Measurements from ENCODE around the gene NOS3.
A peak's percentile ranks its signal among the peaks of the same experiment; 100 is the strongest.

The NOS3 gene

DNA sequence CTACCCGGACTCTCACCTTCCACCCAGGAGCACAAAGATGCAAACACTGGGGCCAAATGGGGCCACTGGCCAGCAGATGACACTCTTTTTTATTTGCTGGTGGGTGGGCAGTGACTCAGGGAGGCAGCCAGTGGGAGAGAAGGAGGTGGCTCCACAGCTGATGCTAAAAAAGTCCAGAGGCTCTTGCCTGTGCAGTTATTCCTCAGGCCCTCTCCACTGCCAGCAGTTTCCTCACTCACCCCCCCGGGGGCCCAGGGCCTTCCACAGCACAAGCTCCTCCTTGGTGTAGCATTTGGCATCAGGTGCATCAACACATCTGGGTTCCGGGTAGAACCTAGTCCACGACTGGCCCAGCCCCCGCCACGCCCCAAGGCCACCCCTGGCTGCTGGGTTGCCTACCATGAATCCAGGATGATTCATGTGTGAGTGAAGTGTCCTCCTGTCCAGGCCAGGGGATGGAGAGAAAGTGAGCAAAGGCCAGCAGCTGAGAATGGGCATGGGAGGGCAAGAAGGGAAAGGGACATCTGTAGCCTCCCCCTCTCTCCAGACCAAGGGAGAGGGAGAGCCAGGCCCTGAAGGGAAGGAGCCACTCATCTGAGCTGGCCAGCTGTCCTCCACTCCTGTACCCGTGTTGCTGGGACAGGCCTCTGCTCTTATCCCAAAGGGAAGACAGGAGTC, 11.0 kb upstream of the NOS3 start:
- no peak for DNase-seq (ENCODE audit: low read depth)

DNA sequence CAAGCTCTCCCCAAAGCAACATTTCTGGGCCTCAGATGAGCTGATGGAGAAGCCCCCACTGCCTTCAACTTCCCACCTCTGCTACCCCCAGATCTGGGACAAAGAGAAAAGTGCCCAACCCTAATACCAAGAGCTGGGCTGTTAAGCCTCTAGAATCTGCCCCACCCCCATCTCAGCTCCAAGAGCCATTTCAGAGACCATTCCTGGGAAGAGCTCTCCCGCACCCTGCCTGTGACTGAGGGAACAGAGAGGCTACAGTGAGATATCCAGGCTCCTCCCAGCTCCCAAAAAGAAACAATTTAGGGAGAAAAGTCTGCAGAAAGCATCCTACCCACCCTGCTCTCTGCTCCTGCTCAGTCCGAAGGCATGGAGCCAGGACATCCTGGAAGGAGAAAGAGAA, 10.2 kb upstream of the NOS3 start:
- no peak for DNase-seq (ENCODE audit: low read depth)

DNA sequence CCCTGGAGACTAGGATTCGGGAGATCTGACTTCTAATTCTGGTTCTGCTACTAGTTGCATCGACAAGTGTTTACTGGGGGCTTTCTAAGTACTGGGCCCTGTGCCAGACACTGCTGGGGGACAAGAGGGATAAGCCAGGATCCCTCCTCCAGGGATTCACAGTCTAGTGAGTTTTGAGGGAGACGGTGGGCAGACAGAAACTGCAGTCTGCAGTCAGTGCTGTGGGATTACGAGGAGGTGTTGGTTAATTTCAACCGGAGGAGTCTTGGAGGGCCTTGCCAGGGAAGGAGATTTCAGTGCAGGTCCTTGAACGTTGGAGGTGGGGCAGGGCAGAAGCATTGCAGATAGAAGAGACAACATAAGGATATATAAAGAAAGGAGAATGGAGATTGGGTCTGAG, 9.2 kb upstream of the NOS3 start:
- DNase-seq (ENCODE audit: low read depth), result no peak

DNA sequence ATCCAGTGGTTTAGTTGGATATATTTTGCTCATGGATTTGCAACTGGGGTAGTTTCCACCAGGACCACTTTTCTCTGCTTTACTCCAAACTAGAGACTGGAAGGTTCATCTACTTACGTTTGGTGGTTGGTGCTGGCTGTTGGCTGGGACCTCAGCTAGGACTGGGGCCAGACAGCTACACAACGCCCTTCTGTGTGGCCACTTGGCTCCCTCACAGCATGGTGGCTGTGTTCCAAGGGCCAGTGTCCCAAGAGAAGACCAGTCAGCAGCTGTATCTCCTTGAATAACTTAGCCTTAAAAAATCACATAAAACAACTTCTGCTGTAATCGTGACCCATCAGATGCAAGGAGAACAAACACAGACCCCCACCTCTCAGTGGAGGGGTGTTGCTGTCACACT, 8.5 kb upstream of the NOS3 start:
- no peak for DNase-seq (ENCODE audit: low read depth)

DNA sequence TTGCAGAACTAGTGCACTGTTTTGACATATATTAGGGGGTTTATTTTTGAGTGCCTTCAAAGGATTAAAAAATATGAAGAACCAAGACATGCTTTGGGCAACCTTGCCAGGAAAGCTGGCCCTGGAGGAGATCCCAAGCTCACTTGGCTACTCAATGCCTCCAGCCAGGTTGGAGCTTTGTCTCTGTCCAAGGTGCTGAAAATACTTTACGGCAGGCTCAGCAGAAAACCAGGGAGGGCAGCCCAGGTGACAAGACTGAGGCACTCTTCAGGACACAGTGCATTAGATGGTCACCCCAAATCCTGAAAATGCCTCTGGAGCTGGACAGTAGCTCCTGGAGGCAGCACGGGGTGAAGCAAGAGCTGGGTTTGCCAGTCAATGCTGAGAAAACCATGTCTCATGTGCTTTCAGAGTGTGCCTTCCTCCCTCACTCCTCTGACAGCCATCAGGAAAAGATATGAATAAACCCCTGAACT, 6.9 kb upstream of the NOS3 start:
- peak; percentile 27 for DNase-seq (ENCODE audit: low read depth)

DNA sequence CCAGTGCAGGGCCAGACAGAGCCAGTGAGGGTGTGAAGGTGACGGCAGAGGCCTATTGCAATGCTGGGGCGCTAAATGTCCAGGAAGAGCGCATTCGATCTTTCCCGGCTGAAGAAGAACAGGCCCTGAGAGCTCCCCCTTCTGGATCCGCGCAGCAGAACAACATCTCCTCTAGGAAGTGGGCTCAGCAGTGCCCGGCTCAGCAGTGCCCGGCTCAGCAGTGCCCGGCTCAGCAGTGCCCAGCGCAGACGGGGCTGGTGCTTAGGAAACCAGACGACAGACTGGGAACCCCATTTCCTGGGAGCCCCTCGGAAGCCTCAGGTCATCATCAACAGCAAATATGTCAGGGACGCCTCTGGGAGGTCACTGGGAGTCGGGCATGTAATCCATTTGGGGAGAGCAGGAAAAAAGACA, 4.7 kb upstream of the NOS3 start:
- DNase-seq (ENCODE audit: low read depth), result peak; percentile 34

DNA sequence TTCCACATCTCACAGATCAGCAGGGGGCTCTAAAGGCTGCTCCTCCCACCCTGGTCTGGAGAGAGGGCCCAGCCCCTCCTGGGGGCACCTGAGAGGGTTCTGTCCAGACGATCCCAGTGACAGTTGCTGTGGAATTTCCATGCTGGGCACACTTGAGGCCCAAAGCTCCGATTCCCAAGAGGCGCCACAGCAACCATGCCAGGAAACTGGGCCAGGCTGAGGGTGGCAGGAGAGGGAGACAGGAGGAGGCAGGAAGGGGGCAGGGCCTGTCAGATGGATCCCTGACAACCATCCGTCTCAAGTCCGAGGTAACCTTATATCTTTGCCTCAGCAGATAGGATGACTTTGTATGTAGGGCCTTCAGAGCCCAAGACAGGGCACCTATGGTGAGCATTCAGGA, 4.3 kb upstream of the NOS3 start:
- DNase-seq (ENCODE audit: low read depth), result no peak

DNA sequence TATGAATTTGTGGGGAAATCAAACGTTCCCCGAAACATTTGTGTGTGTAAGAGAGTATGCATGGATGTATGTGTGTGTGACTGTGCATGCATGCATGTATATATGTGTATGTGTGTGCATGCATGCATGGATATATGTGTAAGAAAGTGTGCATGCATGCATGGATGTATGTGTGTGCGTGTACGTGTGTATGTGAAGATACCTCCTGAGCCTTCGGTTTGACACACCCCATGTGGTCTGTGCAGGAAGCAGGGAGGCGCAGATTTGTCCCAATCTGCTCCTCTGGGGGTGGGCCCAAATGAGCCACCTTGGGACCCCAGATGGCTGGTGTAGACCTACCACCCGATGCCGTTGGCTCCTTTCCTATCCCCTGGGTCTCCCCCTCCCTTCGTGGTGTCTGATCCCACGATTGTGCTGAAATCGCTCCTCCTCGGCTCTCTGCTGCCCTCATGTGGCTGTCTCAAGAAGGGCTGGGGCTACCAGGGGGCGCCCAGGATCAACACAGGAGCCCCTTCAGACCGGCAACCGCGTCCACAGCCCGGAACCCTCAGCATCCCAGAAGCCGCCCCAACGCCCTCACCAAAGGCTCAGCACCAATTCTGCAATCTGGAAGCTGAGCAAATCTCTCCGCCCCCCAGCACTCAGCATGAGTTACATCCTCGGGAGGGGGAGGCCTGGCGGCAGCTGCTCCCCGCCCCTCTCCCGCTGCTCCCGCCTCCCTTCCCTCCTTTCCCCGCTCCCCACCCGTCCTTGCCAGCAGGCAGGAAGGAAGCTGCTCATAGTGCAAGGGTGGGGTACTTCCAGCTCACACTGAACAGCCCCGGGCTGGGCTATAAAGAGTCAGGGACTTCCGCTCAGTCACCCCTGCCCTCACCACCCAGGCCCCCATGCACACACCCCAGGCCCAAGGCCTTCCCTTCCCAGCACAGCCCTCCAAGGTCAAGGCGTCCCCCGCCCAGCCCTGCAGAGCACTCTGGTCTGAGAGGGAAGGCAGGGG, 2.3 kb upstream of the NOS3 start:
- peak; percentile 53 for DNase-seq (ENCODE audit: low read depth)

DNA sequence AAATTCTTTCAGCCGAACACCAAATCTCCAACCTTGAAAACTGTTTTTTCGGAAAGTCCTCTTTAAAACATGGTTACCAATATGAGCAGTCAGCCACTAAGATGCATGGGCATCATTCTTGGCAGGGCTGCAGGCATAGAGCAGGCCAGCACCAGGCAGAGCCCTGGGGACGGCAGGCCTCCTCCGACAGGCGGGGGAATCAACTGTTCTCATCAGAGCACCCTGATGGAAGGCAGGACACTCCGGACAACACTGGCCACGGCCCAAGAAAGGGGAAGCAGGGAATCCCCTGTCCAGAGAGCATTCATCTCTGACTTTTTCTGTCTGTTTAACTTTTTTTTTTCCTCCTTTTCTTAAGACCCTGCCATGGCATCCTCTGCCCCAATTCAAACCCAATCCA, 1.4 kb upstream of the NOS3 start:
- DNase-seq (ENCODE audit: low read depth), result no peak

DNA sequence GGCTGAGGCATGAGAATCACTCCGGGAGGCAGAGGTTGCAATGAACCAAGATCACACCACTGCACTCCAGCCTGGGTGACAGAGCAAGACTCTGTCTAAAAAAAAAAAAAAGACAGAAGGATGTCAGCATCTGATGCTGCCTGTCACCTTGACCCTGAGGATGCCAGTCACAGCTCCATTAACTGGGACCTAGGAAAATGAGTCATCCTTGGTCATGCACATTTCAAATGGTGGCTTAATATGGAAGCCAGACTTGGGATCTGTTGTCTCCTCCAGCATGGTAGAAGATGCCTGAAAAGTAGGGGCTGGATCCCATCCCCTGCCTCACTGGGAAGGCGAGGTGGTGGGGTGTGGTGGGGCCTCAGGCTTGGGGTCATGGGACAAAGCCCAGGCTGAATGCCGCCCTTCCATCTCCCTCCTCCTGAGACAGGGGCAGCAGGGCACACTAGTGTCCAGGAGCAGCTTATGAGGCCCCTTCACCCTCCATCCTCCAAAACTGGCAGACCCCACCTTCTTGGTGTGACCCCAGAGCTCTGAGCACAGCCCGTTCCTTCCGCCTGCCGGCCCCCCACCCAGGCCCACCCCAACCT, 1.3 kb downstream of the NOS3 start:
- DNase-seq (ENCODE audit: low read depth), result no peak

DNA sequence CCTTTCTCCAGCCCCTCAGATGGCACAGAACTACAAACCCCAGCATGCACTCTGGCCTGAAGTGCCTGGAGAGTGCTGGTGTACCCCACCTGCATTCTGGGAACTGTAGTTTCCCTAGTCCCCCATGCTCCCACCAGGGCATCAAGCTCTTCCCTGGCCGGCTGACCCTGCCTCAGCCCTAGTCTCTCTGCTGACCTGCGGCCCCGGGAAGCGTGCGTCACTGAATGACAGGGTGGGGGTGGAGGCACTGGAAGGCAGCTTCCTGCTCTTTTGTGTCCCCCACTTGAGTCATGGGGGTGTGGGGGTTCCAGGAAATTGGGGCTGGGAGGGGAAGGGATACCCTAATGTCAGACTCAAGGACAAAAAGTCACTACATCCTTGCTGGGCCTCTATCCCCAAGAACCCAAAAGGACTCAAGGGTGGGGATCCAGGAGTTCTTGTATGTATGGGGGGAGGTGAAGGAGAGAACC, 2.1 kb downstream of the NOS3 start:
- DNase-seq (ENCODE audit: low read depth), result no peak

DNA sequence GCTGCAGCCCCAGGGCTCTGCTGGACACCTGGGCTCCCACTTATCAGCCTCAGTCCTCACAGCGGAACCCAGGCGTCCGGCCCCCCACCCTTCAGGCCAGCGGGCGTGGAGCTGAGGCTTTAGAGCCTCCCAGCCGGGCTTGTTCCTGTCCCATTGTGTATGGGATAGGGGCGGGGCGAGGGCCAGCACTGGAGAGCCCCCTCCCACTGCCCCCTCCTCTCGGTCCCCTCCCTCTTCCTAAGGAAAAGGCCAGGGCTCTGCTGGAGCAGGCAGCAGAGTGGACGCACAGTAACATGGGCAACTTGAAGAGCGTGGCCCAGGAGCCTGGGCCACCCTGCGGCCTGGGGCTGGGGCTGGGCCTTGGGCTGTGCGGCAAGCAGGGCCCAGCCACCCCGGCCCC, 2.7 kb downstream of the NOS3 start:
- no peak for DNase-seq (ENCODE audit: low read depth)

DNA sequence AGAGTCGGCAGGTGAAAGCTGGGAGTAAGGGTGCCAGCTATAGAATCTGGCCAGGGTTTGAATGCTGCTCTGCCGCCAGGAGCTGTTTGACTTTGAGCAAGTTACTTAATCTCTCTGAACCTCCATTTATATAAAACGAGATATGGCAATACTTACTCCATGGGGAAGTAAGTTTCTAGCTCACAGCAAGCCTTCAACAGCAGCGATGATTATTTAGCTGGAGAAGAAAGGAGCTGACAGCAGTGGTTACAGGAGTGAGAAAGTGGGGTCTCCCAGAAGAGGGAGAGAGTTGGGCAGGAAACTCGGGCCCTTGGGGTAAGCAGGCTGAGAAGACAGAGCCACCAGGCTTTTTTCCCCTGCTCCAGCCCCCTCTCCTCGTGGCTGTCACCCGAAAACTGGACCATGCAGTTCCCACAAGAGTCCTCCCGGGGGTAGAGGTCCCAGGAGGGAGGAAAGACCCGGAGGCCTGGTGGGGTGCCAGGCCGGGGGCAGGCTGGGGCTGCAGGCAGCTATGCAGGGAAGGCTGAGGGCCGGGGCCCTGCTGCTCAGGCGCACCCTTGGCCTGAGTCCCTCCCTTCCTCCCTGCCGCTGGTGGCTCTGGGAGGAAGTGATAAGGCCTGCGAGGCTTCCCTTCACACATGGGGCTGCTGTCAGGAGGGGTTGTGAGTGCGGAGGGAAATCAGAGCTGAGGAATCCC, 3.5 kb downstream of the NOS3 start:
- no peak for DNase-seq (ENCODE audit: low read depth)

DNA sequence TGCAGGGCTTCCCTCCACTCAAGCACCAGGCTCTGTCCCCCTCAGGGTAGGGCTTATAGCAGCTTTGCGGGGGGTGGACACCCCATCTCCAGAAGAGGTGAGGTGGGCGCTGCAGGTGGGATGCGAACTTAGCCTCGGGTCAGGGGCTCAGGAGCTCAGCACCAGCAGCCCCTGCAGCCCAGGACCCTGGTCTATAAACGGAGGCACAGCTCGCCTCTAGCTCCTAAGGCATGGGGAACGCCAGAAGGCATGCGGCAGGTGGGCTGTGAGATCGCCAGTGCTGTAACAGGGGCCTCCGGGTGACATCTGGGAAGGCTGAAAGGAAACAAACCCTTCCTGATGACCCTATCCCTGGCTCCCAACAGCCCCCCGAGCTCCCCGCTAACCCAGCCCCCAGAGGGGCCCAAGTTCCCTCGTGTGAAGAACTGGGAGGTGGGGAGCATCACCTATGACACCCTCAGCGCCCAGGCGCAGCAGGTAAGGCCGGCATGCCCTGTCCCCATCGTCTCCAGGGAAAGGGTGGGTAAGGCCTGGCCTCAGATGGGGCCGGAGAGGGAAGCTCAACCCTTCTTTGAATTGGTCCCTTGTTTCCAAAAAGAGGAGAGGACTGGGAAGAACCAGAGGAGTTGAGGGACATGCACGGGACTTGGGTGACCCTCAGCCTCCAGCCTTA, 4.2 kb downstream of the NOS3 start:
- DNase-seq (ENCODE audit: low read depth), result no peak

DNA sequence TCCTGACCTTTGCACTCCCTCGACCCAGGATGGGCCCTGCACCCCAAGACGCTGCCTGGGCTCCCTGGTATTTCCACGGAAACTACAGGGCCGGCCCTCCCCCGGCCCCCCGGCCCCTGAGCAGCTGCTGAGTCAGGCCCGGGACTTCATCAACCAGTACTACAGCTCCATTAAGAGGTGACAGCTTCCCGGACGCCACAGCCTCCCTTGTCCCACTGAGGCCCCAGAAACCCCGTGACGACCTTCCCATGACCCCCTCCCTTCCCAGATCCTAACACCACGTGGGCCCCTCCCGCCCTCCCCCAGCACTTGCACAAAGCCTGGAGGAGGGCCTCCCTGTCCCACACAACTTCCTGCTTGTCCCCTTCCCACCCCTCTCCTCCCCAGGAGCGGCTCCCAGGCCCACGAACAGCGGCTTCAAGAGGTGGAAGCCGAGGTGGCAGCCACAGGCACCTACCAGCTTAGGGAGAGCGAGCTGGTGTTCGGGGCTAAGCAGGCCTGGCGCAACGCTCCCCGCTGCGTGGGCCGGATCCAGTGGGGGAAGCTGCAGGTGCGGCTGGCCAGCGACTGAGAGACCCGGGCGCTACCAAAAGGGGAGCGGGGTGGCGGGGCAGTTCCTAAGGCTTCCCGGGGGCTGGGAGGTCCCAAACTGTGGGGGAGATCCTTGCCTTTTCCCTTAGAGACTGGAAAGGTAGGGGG, 5.7 kb downstream of the NOS3 start:
- DNase-seq (ENCODE audit: low read depth), result no peak

DNA sequence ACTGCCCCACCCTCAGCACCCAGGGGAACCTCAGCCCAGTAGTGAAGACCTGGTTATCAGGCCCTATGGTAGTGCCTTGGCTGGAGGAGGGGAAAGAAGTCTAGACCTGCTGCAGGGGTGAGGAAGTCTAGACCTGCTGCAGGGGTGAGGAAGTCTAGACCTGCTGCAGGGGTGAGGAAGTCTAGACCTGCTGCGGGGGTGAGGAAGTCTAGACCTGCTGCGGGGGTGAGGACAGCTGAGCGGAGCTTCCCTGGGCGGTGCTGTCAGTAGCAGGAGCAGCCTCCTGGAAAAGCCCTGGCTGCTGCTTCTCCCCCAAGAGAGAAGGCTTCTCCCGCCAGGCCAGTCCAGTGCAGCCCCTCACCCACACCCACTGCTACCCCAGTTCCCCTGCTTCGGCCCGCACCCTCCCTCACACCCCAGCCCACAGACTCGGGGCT, 6.3 kb downstream of the NOS3 start:
- DNase-seq (ENCODE audit: low read depth), result no peak

DNA sequence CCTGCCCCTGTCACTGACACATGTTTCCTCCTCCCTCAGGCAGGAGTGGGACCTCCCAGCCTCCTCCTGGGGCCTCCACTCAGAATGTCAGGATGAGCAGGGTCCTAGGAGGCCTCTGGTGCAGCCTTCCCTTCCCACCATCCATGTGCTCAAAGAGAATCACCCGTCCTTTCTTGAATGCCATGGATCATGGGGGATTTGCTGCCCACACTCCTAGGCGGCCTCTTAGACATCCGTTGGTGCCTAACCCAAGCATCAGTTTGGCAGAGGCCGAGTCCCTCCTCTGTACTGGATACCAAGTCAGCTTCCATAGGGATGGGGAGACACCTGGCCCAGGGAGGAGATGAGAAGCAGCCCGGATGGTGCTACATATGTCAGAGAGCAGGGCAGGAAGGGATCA, 7.0 kb downstream of the NOS3 start:
- no peak for DNase-seq (ENCODE audit: low read depth)

DNA sequence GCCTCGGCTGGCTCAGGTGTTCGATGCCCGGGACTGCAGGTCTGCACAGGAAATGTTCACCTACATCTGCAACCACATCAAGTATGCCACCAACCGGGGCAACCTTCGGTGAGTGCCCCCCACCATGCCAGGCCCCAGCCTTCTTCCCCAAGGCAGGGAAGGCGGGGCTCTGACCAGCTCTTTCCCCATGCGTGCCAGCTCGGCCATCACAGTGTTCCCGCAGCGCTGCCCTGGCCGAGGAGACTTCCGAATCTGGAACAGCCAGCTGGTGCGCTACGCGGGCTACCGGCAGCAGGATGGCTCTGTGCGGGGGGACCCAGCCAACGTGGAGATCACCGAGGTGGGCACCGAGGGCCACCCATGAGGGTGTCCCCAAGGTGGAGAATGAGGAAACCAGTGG, 7.5 kb downstream of the NOS3 start:
- no peak for DNase-seq (ENCODE audit: low read depth)

DNA sequence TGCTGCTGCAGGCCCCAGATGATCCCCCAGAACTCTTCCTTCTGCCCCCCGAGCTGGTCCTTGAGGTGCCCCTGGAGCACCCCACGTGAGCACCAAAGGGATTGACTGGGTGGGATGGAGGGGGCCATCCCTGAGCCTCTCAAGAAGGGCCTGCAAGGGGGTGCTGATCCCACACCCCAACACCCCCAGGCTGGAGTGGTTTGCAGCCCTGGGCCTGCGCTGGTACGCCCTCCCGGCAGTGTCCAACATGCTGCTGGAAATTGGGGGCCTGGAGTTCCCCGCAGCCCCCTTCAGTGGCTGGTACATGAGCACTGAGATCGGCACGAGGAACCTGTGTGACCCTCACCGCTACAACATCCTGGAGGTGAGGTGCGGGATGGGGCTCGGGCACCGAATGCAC, 8.2 kb downstream of the NOS3 start:
- DNase-seq (ENCODE audit: low read depth), result no peak

DNA sequence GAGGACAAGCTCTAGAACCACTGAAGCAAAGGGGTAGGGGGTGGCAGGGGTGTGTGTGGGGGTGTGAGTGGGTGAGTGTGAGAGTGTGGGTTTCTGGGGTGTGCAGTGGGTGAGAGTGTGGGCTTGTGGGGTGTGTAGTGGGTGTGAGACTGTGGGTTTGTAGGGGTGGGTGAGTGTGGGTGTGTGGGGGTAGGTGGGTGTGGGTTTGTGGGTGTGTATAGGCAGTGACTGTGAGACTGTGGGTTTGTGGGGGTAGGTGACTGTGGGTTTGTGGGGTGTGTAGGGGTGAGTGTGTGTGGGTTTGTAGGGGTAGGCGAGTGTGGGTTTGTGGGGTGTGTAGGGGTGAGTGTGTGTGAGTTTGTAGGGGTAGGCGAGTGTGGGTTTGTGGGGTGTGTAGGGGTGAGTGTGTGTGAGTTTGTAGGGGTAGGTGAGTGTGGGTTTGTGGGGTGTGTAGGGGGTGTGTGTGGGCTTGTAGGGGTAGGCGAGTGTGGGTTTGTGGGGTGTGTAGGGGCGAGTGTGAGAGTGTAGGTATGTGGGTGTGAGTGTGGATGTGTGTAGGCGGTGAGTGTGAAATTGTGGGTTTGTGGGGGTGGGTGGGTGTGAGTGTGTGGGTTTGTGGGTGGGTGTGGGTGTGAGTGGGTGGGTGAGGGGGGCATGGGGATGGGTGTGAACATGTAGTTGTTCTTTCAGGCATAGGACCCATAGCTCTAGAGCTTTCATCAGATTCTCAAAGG, 8.8 kb downstream of the NOS3 start:
- no peak for DNase-seq (ENCODE audit: low read depth)
